ENCODE measurements around the gene ATM. TPM values are rescaled to one million over a fixed set of nuclear protein-coding genes. Genes with fewer than 3 reads are reported as not detected.
"Not testable (repeated sequence)": the region's sequence is repeated elsewhere in the genome, so short reads cannot be mapped to it uniquely, and the experiment has no call there.

ATM gene
- total RNA-seq, 1 donor from 2014 or later, result 68.9 TPM

DNA sequence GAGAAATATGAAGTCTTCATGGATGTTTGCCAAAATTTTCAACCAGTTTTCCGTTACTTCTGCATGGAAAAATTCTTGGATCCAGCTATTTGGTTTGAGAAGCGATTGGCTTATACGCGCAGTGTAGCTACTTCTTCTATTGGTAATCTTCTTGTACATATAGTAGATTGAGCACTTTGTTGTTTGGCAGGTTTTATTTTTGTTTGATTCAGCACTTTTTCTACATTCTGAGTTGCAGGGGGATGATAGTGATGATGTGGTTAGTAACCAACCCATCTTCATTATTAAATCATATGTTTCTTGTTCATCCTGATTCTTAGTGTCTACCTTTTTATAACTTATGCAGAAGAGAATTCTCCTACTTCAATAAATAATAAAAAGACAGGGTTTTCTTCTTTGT lies 122.9 kb downstream of the ATM start:
- Histone ChIP-seq H3K36me3 (ENCODE audit: control insufficient read depth in 3 of 3, insufficient read depth in 3 of 3, low read length in 3 of 3) (peaks cover 0 to 14% (median 8%) of the 10 kb centered on the region in 3 donors), H3K27ac (ENCODE audit: low read depth, low read length) (no peak overlapping the region), H3K4me3 (ENCODE audit: low read length in 3 of 3) (no peak overlapping the region), H3K4me1 (ENCODE audit: control insufficient read depth in 3 of 3, insufficient read depth in 3 of 3, low read length in 3 of 3) (no peaks in the 10 kb centered on the region), H3K9ac (ENCODE audit: low read depth in 1 of 3, low read length in 3 of 3) (no peak overlapping the region), H3K9me3 (ENCODE audit: control insufficient read depth in 3 of 3, low read length in 3 of 3) (no peaks in the 10 kb centered on the region), H3K27me3 (ENCODE audit: control insufficient read depth in 3 of 3, insufficient read depth in 3 of 3, low read length in 3 of 3) (no peaks in the 10 kb centered on the region)

DNA sequence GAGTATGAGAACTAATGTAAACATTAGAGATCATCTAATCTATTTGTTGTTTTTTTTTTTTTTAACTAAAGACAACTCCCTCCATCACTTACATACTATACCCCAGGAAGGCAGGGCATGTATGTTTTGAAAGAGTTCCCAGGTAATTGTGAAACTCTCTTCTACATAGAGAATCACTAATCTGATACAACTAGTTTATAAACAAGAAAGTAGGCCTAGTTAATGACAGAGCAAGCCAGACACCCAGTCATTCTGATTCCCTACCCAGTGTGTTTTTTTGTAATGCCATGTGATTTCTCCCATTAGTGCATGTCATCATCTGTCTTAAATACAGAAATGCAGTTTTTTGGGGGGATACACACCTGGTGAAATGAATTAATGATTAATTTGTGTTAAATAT lies 123.6 kb downstream of the ATM start:
- no peaks in the 10 kb centered on the region for H3K9me3 ChIP-seq (ENCODE audit: control insufficient read depth in 3 of 3, low read length in 3 of 3)
- H3K27me3 ChIP-seq (ENCODE audit: control insufficient read depth in 3 of 3, insufficient read depth in 3 of 3, low read length in 3 of 3), result no peaks in the 10 kb centered on the region
- H3K4me1 ChIP-seq (ENCODE audit: control insufficient read depth in 3 of 3, insufficient read depth in 3 of 3, low read length in 3 of 3), result no peaks in the 10 kb centered on the region
- H3K4me3 ChIP-seq (ENCODE audit: low read length in 3 of 3), result no peak overlapping the region
- peaks cover 0 to 19% (median 14%) of the 10 kb centered on the region in 3 donors for H3K36me3 ChIP-seq (ENCODE audit: control insufficient read depth in 3 of 3, insufficient read depth in 3 of 3, low read length in 3 of 3)
- H3K9ac ChIP-seq (ENCODE audit: low read depth in 1 of 3, low read length in 3 of 3), result no peak overlapping the region
- H3K27ac ChIP-seq (ENCODE audit: low read depth, low read length), result no peak overlapping the region

DNA sequence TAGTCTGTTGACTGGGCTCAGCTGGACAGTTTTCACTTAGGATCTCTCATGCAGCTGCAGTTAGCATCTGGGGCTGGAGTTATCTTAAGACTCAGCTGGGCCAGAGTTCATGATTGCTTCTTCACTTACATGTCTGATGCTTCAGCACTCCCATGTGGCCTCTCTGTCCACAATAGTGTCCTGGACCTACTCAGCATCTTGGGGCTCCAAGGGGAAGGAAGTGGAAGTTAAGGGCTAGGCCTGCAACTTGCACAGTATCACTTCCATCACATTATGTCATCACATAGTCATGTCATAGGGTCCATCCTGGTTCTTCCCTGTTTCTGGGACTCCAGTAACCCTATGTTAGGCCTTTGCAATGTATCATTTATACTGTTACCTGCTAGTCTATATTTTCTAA lies 128.6 kb downstream of the ATM start:
- Histone ChIP-seq H3K27me3 (ENCODE audit: control insufficient read depth in 3 of 3, insufficient read depth in 3 of 3, low read length in 3 of 3) (no peaks in the 10 kb centered on the region), H3K36me3 (ENCODE audit: control insufficient read depth in 3 of 3, insufficient read depth in 3 of 3, low read length in 3 of 3) (peaks cover 12 to 45% (median 34%) of the 10 kb centered on the region in 3 donors), H3K9ac (ENCODE audit: low read depth in 1 of 3, low read length in 3 of 3) (no peak overlapping the region), H3K4me1 (ENCODE audit: control insufficient read depth in 3 of 3, insufficient read depth in 3 of 3, low read length in 3 of 3) (no peaks in the 10 kb centered on the region), H3K27ac (ENCODE audit: low read depth, low read length) (no peak overlapping the region), H3K9me3 (ENCODE audit: control insufficient read depth in 3 of 3, low read length in 3 of 3) (no peaks in the 10 kb centered on the region), H3K4me3 (ENCODE audit: low read length in 3 of 3) (no peak overlapping the region)

DNA sequence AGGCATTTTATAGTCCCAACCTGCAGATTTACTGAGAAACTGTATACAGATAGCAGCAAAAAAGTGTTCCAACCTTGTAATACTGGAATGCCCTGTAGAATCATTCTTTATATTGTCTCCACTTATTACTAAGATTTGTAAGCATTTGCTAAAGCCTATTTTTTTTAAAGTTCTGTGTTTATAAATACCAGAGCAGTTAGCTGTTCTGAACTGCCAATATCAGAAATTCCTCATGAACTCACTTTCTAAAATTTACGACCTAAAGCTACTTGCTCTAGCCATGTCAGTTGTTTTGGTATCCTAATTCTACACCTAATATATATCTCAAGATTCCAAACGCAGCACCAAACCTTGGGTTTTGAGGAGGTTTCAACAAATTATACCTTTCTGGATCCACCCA lies 141.3 kb downstream of the ATM start:
- Histone ChIP-seq H3K4me3 (ENCODE audit: low read length in 3 of 3) (no peak overlapping the region), H3K36me3 (ENCODE audit: control insufficient read depth in 3 of 3, insufficient read depth in 3 of 3, low read length in 3 of 3) (peaks cover 0 to 13% (median 4%) of the 10 kb centered on the region in 3 donors), H3K27ac (ENCODE audit: low read depth, low read length) (no peak overlapping the region), H3K4me1 (ENCODE audit: control insufficient read depth in 3 of 3, insufficient read depth in 3 of 3, low read length in 3 of 3) (no peaks in the 10 kb centered on the region), H3K9ac (ENCODE audit: low read depth in 1 of 3, low read length in 3 of 3) (no peak overlapping the region), H3K9me3 (ENCODE audit: control insufficient read depth in 3 of 3, low read length in 3 of 3) (no peaks in the 10 kb centered on the region), H3K27me3 (ENCODE audit: control insufficient read depth in 3 of 3, insufficient read depth in 3 of 3, low read length in 3 of 3) (no peaks in the 10 kb centered on the region)

GRCh38 chr11:108368134-108368533 lies 145.3 kb downstream of the ATM start:
- Histone ChIP-seq H3K9ac (ENCODE audit: low read depth in 1 of 3, low read length in 3 of 3) (no peak overlapping the region), H3K9me3 (ENCODE audit: control insufficient read depth in 3 of 3, low read length in 3 of 3) (no peaks in the 10 kb centered on the region), H3K4me3 (ENCODE audit: low read length in 3 of 3) (no peak overlapping the region), H3K27ac (ENCODE audit: low read depth, low read length) (no peak overlapping the region), H3K27me3 (ENCODE audit: control insufficient read depth in 3 of 3, insufficient read depth in 3 of 3, low read length in 3 of 3) (no peaks in the 10 kb centered on the region), H3K36me3 (ENCODE audit: control insufficient read depth in 3 of 3, insufficient read depth in 3 of 3, low read length in 3 of 3) (peaks cover 0 to 13% (median 4%) of the 10 kb centered on the region in 3 donors), H3K4me1 (ENCODE audit: control insufficient read depth in 3 of 3, insufficient read depth in 3 of 3, low read length in 3 of 3) (no peaks in the 10 kb centered on the region)

GRCh38 chr11:108369064-108369463 lies 146.2 kb downstream of the ATM start:
- no peak overlapping the region for H3K27ac ChIP-seq (ENCODE audit: low read depth, low read length)
- H3K9ac ChIP-seq (ENCODE audit: low read depth in 1 of 3, low read length in 3 of 3), result no peak overlapping the region
- H3K27me3 ChIP-seq (ENCODE audit: control insufficient read depth in 3 of 3, insufficient read depth in 3 of 3, low read length in 3 of 3), result no peaks in the 10 kb centered on the region
- H3K9me3 ChIP-seq (ENCODE audit: control insufficient read depth in 3 of 3, low read length in 3 of 3), result no peaks in the 10 kb centered on the region
- H3K4me3 ChIP-seq (ENCODE audit: low read length in 3 of 3), result no peak overlapping the region
- H3K36me3 ChIP-seq (ENCODE audit: control insufficient read depth in 3 of 3, insufficient read depth in 3 of 3, low read length in 3 of 3), result peaks cover 0 to 13% (median 4%) of the 10 kb centered on the region in 3 donors
- H3K4me1 ChIP-seq (ENCODE audit: control insufficient read depth in 3 of 3, insufficient read depth in 3 of 3, low read length in 3 of 3), result no peaks in the 10 kb centered on the region

DNA sequence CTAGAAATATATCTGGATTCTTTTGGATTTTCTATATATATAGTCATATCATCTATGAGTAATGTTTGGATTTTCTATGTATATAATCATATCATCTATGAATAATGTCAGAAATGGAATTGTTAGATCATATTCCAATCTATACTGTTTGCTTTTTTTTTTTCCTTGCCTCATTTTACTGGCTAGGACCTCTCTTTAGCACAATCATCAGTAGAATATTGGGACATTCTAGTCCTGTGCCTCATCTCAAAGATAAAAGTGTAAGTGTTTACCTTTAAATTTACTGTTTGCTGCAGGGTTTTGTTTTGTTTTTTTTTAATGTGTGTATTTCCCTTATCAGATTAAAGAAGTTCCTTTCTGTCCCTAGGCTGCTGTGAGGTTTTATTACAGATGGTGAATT lies 147.4 kb downstream of the ATM start:
- Histone ChIP-seq H3K4me1 (ENCODE audit: control insufficient read depth in 3 of 3, insufficient read depth in 3 of 3, low read length in 3 of 3) (no peaks in the 10 kb centered on the region), H3K36me3 (ENCODE audit: control insufficient read depth in 3 of 3, insufficient read depth in 3 of 3, low read length in 3 of 3) (peaks cover 0 to 9% (median under 1%) of the 10 kb centered on the region in 3 donors), H3K27me3 (ENCODE audit: control insufficient read depth in 3 of 3, insufficient read depth in 3 of 3, low read length in 3 of 3) (no peaks in the 10 kb centered on the region), H3K4me3 (ENCODE audit: low read length in 3 of 3) (no peak overlapping the region), H3K27ac (ENCODE audit: low read depth, low read length) (no peak overlapping the region), H3K9ac (ENCODE audit: low read depth in 1 of 3, low read length in 3 of 3) (no peak overlapping the region), H3K9me3 (ENCODE audit: control insufficient read depth in 3 of 3, low read length in 3 of 3) (no peaks in the 10 kb centered on the region)

GRCh38 chr11:108370990-108371389 lies 148.1 kb downstream of the ATM start:
- H3K4me3 ChIP-seq (ENCODE audit: low read length in 3 of 3), result no peak overlapping the region
- H3K36me3 ChIP-seq (ENCODE audit: control insufficient read depth in 3 of 3, insufficient read depth in 3 of 3, low read length in 3 of 3), result peaks cover 0 to 5% (median 0%) of the 10 kb centered on the region in 3 donors

GRCh38 chr11:108373505-108373904 lies 150.6 kb downstream of the ATM start:
- H3K9me3 ChIP-seq (ENCODE audit: control insufficient read depth in 3 of 3, low read length in 3 of 3), result not testable (repeated sequence)

More at GRCh38 chr11:108370990-108371389, 148.1 kb downstream of the ATM start:
- Histone ChIP-seq H3K27ac (ENCODE audit: low read depth, low read length) (no peak overlapping the region), H3K27me3 (ENCODE audit: control insufficient read depth in 3 of 3, insufficient read depth in 3 of 3, low read length in 3 of 3) (no peaks in the 10 kb centered on the region), H3K4me1 (ENCODE audit: control insufficient read depth in 3 of 3, insufficient read depth in 3 of 3, low read length in 3 of 3) (no peaks in the 10 kb centered on the region), H3K9me3 (ENCODE audit: control insufficient read depth in 3 of 3, low read length in 3 of 3) (no peaks in the 10 kb centered on the region), H3K9ac (ENCODE audit: low read depth in 1 of 3, low read length in 3 of 3) (no peak overlapping the region)

GRCh38 chr11:108388576-108388975 lies 165.7 kb downstream of the ATM start:
- no peaks in the 10 kb centered on the region for H3K36me3 ChIP-seq (ENCODE audit: control insufficient read depth in 3 of 3, insufficient read depth in 3 of 3, low read length in 3 of 3)
- no peaks in the 10 kb centered on the region for H3K27me3 ChIP-seq (ENCODE audit: control insufficient read depth in 3 of 3, insufficient read depth in 3 of 3, low read length in 3 of 3)
- H3K9ac ChIP-seq (ENCODE audit: low read depth in 1 of 3, low read length in 3 of 3), result no peak overlapping the region
- H3K4me1 ChIP-seq (ENCODE audit: control insufficient read depth in 3 of 3, insufficient read depth in 3 of 3, low read length in 3 of 3), result no peaks in the 10 kb centered on the region
- H3K4me3 ChIP-seq (ENCODE audit: low read length in 3 of 3), result no peak overlapping the region
- no peaks in the 10 kb centered on the region for H3K9me3 ChIP-seq (ENCODE audit: control insufficient read depth in 3 of 3, low read length in 3 of 3)
- no peak overlapping the region for H3K27ac ChIP-seq (ENCODE audit: low read depth, low read length)

More at GRCh38 chr11:108373505-108373904, 150.6 kb downstream of the ATM start:
- not testable (repeated sequence) for H3K9ac ChIP-seq (ENCODE audit: low read depth in 1 of 3, low read length in 3 of 3); H3K4me1 ChIP-seq (ENCODE audit: control insufficient read depth in 3 of 3, insufficient read depth in 3 of 3, low read length in 3 of 3); H3K4me3 ChIP-seq (ENCODE audit: low read length in 3 of 3); H3K36me3 ChIP-seq (ENCODE audit: control insufficient read depth in 3 of 3, insufficient read depth in 3 of 3, low read length in 3 of 3); H3K27me3 ChIP-seq (ENCODE audit: control insufficient read depth in 3 of 3, insufficient read depth in 3 of 3, low read length in 3 of 3); H3K27ac ChIP-seq (ENCODE audit: low read depth, low read length)

GRCh38 chr11:108392353-108392752 lies 169.5 kb downstream of the ATM start:
- no peak overlapping the region for H3K27ac ChIP-seq (ENCODE audit: low read depth, low read length)
- H3K9ac ChIP-seq (ENCODE audit: low read depth in 1 of 3, low read length in 3 of 3), result no peak overlapping the region
- no peaks in the 10 kb centered on the region for H3K4me1 ChIP-seq (ENCODE audit: control insufficient read depth in 3 of 3, insufficient read depth in 3 of 3, low read length in 3 of 3)
- no peak overlapping the region for H3K4me3 ChIP-seq (ENCODE audit: low read length in 3 of 3)
- H3K9me3 ChIP-seq (ENCODE audit: control insufficient read depth in 3 of 3, low read length in 3 of 3), result no peaks in the 10 kb centered on the region
- H3K27me3 ChIP-seq (ENCODE audit: control insufficient read depth in 3 of 3, insufficient read depth in 3 of 3, low read length in 3 of 3), result no peaks in the 10 kb centered on the region
- no peaks in the 10 kb centered on the region for H3K36me3 ChIP-seq (ENCODE audit: control insufficient read depth in 3 of 3, insufficient read depth in 3 of 3, low read length in 3 of 3)
